ENCODE results near the gene GJC3. TPM values are rescaled to one million over a fixed set of nuclear protein-coding genes. Genes with fewer than 3 reads are reported as not detected.

The GJC3 gene
- total and polyA plus RNA-seq, 9 of the 15 experiments (the other 6 are each of a cell fraction or from before 2014, with no cell fraction given) = 0.10 to 0.45 (median 0.28) TPM; not detected in 1

DNA sequence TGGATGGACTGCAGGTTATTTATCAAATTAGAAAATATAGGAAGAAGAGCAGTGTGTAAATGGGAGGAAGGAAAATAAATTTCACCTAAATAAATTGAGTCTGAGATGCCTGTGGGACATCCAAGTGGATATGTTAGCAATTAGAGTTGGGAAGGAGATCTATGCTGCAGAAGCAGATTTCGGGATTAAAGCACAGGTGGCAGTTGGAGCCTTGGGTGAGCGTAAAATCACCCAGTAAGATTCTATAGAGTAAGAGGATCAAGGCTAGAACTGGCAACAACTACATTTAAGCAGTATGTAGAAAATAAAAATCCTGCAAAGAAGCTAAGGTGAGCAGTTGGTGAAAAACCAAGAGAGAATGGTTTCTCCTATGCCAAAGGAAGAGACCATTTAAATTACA is 18.4 kb downstream of the GJC3 start:
- TF ChIP-seq MTA1 (IDR thresholded peaks at IDR 0.05; ENCODE audit: borderline replicate concordance) = no peak
- no peak for TF ChIP-seq SMC3 (conservative IDR thresholded peaks at IDR 0.05; ENCODE audit: insufficient read depth, low read depth, low read length)
- no peak for TF ChIP-seq ZSCAN32 (CRISPR knock-in tag; IDR thresholded peaks at IDR 0.05)
- TF ChIP-seq, protein P1, sequence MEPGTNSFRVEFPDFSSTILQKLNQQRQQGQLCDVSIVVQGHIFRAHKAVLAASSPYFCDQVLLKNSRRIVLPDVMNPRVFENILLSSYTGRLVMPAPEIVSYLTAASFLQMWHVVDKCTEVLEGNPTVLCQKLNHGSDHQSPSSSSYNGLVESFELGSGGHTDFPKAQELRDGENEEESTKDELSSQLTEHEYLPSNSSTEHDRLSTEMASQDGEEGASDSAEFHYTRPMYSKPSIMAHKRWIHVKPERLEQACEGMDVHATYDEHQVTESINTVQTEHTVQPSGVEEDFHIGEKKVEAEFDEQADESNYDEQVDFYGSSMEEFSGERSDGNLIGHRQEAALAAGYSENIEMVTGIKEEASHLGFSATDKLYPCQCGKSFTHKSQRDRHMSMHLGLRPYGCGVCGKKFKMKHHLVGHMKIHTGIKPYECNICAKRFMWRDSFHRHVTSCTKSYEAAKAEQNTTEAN (CRISPR knock-in tag; IDR thresholded peaks at IDR 0.05) = no peak
- TF ChIP-seq RCOR1 (IDR thresholded peaks at IDR 0.05; ENCODE audit: borderline replicate concordance in 1 of 2, low read depth in 2 of 2, low read length in 2 of 2) = no peak
- no peak for TF ChIP-seq FOXA1 (IDR thresholded peaks at IDR 0.05; ENCODE audit: borderline replicate concordance)
- TF ChIP-seq ELF4 (CRISPR knock-in tag; IDR thresholded peaks at IDR 0.05) = no peak
- TF ChIP-seq, protein P2, sequence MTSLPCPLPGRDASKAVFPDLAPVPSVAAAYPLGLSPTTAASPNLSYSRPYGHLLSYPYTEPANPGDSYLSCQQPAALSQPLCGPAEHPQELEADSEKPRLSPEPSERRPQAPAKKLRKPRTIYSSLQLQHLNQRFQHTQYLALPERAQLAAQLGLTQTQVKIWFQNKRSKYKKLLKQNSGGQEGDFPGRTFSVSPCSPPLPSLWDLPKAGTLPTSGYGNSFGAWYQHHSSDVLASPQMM (CRISPR knock-in tag; IDR thresholded peaks at IDR 0.05) = no peak
- no peak for TF ChIP-seq ZNF77 (CRISPR knock-in tag; IDR thresholded peaks at IDR 0.05)
- TF ChIP-seq RUNX1 (IDR thresholded peaks at IDR 0.05; ENCODE audit: low read depth) = no peak
- no peak for TF ChIP-seq ZBTB8A (IDR thresholded peaks at IDR 0.05; ENCODE audit: partially characterized antibody)
- no peak for TF ChIP-seq FOSL1 (tag; conservative IDR thresholded peaks at IDR 0.05)
- no peak for TF ChIP-seq ZNF780A (CRISPR knock-in tag; IDR thresholded peaks at IDR 0.05)
- no peak for TF ChIP-seq FOXJ2 (tag; IDR thresholded peaks at IDR 0.05)
- TF ChIP-seq SRF (CRISPR knock-in tag; IDR thresholded peaks at IDR 0.05) = no peak
- TF ChIP-seq NR3C1 (CRISPR knock-in tag; IDR thresholded peaks at IDR 0.05) = no peak
- no peak for TF ChIP-seq NFE2 (IDR thresholded peaks at IDR 0.05; ENCODE audit: low read depth)
- no peak for TF ChIP-seq MTA3 (IDR thresholded peaks at IDR 0.05; ENCODE audit: borderline replicate concordance)
- no peak for TF ChIP-seq MYBL2 (IDR thresholded peaks at IDR 0.05; ENCODE audit: low read depth)
- no peak for TF ChIP-seq MYBL2 (CRISPR knock-in tag; IDR thresholded peaks at IDR 0.05; ENCODE audit: borderline replicate concordance)
- no peak for TF ChIP-seq SREBF1 (IDR thresholded peaks at IDR 0.05; ENCODE audit: borderline replicate concordance, low read depth, low read length)
- no peak overlapping the region for H3K4me2 ChIP-seq (ENCODE audit: insufficient read depth, low read length)
- peaks cover 3% of the 10 kb centered on the region; the same call in 1 of the 2 replicates for H4K20me1 ChIP-seq (replicated peaks; ENCODE audit: control insufficient read depth, insufficient read depth, low read length)
- peaks cover 36% of the 10 kb centered on the region for H3K79me2 ChIP-seq (ENCODE audit: control insufficient read depth, insufficient read depth, low read length)
- no peaks in the 10 kb centered on the region for H3K4me1 ChIP-seq (replicated peaks in 1 of 2; ENCODE audit: control insufficient read depth in 2 of 2, insufficient read depth in 2 of 2, low read length in 2 of 2)
- no peaks in the 10 kb centered on the region for H3K9me3 ChIP-seq (replicated peaks; ENCODE audit: control insufficient read depth, insufficient read depth, low read depth, low read length)
- ATAC-seq (no peak), DNase-seq (ENCODE audit: extremely low read depth in 1 of 4, low spot score in 3 of 4) (no peak), FAIRE-seq (no peak)
- no peaks in the 10 kb centered on the region for H3K27me3 ChIP-seq (ENCODE audit: control insufficient read depth in 2 of 2, insufficient read depth in 2 of 2, low read length in 2 of 2)
- 100% methylated on average over 2 of the region's 2 CpGs for WGBS (ENCODE audit: insufficient coverage, low coverage, missing lambda C conversion rate)
- BruUV-seq (replicated peaks) = no TSS peak
- H2AFZ ChIP-seq (ENCODE audit: low read depth, low read length) = no peak overlapping the region
- peaks cover 73% of the 10 kb centered on the region for H3K36me3 ChIP-seq (ENCODE audit: control insufficient read depth, insufficient read depth, low read length)
- ChIA-PET POLR2A (interaction anchor here (0.8 kb wide), 1 partner anchor 14 kb away, joined by 3 read pairs; no protein-coding TSS in a partner anchor), CTCF (ENCODE audit: low intra/inter-chr PET ratio) (interaction anchor here (3.6 kb wide), 1 partner anchor 79 kb away, joined by 24 read pairs; no protein-coding TSS in a partner anchor)
- H3K9ac ChIP-seq (ENCODE audit: insufficient read depth in 1 of 2, low read depth in 2 of 2, low read length in 2 of 2) = no peak overlapping the region
- H3K9me1 ChIP-seq (ENCODE audit: control insufficient read depth, insufficient read depth, low read length) = no peaks in the 10 kb centered on the region
- no peak overlapping the region for H3K4me3 ChIP-seq
- in situ Hi-C loops (cut with MboI) (no loop called here), intact Hi-C loops (cut with micrococcal nuclease) (loop anchor here (5.0 kb wide), 1 partner anchor 141 kb away; no protein-coding TSS in a partner anchor)
- H3K27ac ChIP-seq (ENCODE audit: extremely low read depth, low read depth, low read length) = no peak overlapping the region

All from K562 (cell line).